Fibroblast of the aortic adventitia (primary cell): Measurements from ENCODE around the gene NEDD4L. TPM values are rescaled to one million over a fixed set of nuclear protein-coding genes. Genes with fewer than 3 reads are reported as not detected.

Experiments
- DNase-seq: peaks from one replicate; pipeline ENCODE4 v3.0.0-alpha.2; 2010; ENCODE audit warnings: low read depth
- H3K4me3 ChIP-seq: 2 replicates; pipeline ENCODE4 v1.5.1; 2011; ENCODE audit warnings: low read depth, mild to moderate bottlenecking, control low read depth, low read length, moderate library complexity
- CTCF ChIP-seq: IDR thresholded peaks from 2 replicates; pipeline ENCODE4 v1.5.1; 2011; ENCODE audit warnings: mild to moderate bottlenecking, low read length, control low read depth, inconsistent platforms; ENCODE audit not compliant: insufficient read depth
- total RNA-seq: library from RNA; depleted of rRNA; stranded (reverse); fragments of >200 nt; gene quantifications from 2 replicates; pipeline ENCODE4 v1.2.3, GENCODE V29; 2012; ENCODE audit warnings: low replicate concordance

NEDD4L gene
- total RNA-seq, 1 donor, result 22.2 TPM

GRCh38 chr18:58005885-58006523 is 38.0 kb upstream of the NEDD4L start:
- TF ChIP-seq CTCF, result no peak
- no peak overlapping the region for H3K4me3 ChIP-seq
- peak; percentile 62 for DNase-seq

GRCh38 chr18:58009166-58009565 is 34.9 kb upstream of the NEDD4L start:
- no peak overlapping the region for H3K4me3 ChIP-seq
- TF ChIP-seq CTCF, result no peak
- DNase-seq, result peak; percentile 69

GRCh38 chr18:58010265-58010664 is 33.8 kb upstream of the NEDD4L start:
- H3K4me3 ChIP-seq, result no peak overlapping the region
- TF ChIP-seq CTCF, result no peak
- DNase-seq, result no peak

GRCh38 chr18:58012356-58012755 is 31.7 kb upstream of the NEDD4L start:
- DNase-seq, result no peak
- no peak overlapping the region for H3K4me3 ChIP-seq
- TF ChIP-seq CTCF, result no peak

- DNase-seq, result no peak
These were observed 30.5 kb upstream of the NEDD4L start for GRCh38 chr18:58013241-58014211.

More at GRCh38 chr18:58013241-58014211, 30.5 kb upstream of the NEDD4L start:
- no peak for TF ChIP-seq CTCF
- H3K4me3 ChIP-seq, result no peak overlapping the region
